GM21825 (cell line): Measurements from ENCODE around the gene MAPK1.
"Not testable (repeated sequence)": the region's sequence is repeated elsewhere in the genome, so short reads cannot be mapped to it uniquely, and the experiment has no call there.

Experiments used
- ATAC-seq: cut with Tn5 transposase; IDR thresholded peaks from one replicate; pipeline ENCODE4 v1.9.1; 2021; ENCODE audit warnings: mild to moderate bottlenecking, moderate library complexity; ENCODE audit not compliant: unreplicated experiment

Gene MAPK1

DNA sequence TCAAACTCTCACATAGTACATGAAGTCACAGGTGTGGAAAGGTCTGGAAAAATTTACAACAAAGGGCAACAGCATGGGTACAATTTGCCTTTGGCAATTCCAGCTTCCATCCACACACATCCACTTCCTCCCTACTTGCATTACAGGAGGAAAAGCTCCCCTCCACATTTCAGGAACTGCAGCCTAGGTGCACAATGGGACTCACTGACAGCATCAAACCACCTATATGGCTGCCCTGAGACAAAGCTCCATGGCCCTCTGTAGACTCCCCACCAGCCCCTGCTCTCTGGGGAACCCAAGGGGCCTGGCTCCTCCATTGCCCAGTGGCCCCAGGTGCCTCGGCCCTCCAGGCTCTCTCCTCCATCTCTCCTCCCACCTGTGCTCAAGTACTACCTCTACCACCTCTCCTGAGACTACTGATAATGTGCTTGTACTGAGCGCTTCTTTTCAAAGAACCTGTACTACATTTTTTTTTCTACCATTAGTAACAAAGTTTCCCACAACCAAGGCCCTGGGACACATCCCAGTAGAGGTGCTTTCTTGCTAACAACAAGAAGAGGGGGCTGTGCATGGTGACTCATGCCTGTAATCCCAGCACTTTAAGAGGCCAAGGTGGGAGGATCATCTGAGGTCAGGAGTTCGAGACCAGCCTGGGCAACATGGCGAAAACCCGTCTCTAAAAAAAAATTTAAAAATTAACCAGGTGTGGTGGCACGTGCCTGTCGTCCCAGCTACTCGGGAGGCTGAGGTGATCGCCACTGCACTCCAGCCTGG lies 136.7 kb downstream of the MAPK1 start:
- no peak for ATAC-seq

DNA sequence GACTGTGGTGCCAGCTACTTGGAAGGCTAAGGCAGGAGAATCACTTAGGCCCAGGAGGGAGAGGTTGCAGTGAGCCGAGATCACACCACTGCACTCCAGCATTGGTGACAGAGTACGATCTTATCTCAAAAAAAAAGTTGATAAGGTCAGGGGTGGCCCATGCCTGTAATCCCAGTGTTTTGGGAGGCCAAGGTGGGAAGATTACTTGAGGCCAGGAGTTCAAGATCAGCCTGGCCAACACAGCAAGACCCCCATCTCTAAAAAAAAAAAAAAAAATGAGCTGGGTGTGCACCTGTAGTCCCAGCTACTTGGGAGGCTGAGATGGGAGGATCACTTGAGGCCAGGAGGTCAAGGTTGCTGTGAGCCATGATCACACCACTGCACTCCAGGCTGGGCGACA lies 138.3 kb downstream of the MAPK1 start:
- ATAC-seq: not testable (repeated sequence)

DNA sequence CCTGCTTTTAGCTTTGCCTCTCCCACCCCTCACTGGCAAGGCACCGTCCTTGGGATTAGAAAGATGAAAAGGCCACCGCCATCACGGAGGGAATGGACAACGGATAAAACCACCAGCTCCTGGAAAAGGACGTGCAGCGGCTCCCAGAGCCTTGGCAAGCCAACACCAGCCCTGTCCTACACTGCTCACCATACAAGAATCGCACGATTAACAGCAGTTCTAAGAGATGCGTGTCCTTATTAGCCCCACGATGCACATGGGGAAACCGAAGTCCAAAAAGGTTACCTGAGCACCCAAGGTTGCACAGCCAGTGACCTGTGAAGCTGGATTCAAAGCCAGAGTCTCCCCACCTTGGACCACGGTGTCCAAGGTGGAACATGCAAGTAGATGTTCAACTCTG lies 139.2 kb downstream of the MAPK1 start:
- ATAC-seq: no peak

DNA sequence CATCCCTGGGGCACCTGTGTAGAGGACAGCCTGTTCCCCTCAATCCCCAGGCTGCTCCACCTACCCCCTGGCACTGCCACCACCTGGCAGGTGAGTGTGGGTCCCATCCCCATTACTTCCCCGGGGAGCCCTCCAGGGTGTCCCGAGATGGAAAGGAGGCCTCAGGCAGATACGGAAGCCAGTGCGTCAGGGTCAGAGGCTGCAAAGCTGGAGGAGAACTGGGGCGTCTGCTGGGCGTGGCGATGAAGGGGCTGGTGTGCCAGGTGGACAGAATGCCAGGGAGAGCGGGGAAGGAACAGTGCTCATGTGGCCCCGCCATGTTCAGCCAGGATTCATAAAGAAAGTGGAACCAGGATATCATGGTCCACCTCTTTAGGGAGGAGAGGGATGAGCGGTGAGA lies 139.7 kb downstream of the MAPK1 start:
- ATAC-seq: no peak

DNA sequence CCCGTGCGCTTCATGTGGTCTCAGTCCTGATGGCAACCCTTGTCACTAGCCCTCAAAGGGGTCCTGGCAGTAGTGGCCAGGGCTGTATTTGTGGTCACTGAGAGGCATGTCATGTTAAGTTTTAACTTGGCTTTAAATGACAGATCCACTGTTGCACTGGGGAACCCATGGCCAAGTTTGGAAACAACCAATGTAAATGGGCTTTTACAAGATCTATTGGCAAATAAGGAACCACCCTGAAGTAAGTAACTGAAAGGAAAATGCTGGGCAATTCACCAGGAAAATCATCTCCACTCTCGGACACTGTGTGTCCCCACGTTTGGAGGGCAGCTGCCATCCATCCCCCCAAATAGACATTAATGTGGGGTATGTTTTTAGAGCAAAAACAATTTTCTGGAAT lies 140.3 kb downstream of the MAPK1 start:
- no peak for ATAC-seq

DNA sequence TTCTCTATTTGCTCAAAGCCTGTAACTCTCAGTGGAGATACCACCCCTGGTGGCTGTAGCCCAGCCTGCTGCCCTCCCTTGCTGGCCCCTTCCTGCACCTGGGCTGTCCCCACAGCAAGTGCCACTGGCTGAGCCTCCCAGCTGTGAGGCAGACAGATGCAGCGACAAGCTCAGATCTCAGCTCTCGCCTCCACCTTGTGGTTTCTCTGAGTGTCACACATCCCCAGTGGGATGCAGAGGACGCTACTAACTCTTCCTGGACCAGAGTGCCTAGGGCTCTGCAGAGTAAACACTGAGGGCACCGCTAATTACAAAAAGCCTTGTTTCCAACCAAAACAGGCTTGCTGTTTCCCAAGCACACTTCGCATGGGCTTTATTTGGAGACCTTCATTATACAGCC lies 140.8 kb downstream of the MAPK1 start:
- no peak for ATAC-seq

DNA sequence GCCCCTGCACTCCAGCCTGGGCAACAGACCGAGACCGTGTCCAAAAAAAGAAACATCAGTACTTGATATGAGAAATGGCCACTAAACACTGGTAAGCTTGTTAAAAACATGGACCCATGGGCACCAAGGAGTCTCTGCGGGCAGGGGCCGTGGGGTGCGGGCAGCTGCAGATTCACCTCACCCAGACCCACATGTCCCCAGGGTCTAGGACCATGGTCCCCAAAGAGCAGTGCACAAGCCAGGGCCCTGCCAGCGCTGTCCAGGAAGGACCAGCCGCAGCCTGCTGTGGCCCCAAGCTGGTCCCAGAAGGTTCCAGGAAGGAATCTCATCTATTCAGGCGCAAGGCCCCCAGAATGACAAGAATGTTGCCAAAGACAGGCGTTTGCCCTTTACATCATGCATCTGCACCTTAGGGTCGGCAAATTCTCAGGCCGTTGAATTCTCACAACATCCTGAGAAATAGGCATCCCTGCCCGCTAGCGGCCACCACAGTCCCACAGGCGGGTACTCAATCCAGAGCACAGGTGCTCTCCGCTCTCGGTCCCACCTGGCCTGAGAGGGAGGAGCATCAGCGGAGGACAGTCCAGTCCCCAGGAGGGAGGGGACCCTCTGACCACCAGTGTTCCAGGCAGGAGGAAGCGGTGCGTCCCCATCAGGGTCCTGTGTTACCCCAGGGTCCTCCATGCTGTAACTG lies 141.3 kb downstream of the MAPK1 start:
- ATAC-seq: no peak

DNA sequence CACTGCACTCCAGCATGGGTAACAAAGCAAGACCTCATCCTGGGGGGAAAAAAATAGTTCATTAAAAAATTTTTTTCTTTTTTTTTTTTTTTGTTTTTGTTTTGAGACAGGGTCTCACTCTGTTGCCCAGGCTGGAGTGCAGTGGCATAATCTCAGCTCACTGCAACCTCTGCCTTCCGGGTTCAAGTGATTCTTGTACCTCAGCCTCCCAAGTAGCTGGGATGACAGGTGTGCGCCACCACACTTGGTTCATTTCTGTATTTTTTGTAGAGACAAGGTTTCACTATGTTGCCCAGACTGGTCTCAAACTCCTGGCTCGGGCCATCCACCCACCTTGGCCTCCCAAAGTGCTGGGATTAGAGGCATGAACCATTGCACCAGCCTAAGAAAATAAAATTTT lies 142.9 kb downstream of the MAPK1 start:
- not testable (repeated sequence) for ATAC-seq

DNA sequence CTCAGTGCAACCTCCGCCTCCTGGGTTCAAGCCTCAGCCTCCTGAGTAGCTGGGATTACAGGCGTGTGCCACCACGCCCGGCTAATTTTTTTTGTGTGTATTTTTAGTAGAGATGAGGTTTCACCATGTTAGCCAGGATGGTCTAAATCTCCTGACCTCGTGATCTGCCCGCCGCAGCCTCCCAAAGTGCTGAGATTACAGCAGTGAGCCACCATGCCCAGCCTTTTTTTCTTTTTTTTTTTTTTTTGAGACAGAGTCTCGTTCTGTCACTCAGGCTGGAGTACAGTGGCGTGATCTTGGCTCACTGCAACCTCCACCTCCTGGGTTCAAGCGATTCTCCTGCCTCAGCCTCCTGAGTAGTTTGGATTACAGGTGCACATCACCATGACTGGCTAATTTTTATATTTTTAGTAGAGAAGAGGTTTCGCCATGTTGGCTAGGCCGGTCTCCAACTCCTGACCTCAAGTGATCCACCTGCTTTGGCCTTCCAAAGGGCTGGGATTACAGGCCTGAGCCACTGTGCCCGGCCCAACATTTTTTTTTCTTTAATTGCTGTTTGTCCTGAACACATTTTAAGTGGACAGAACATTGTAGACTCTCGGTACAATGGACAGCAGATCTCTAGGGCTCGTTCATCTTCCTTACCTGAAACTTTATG lies 146.1 kb downstream of the MAPK1 start:
- not testable (repeated sequence) for ATAC-seq

DNA sequence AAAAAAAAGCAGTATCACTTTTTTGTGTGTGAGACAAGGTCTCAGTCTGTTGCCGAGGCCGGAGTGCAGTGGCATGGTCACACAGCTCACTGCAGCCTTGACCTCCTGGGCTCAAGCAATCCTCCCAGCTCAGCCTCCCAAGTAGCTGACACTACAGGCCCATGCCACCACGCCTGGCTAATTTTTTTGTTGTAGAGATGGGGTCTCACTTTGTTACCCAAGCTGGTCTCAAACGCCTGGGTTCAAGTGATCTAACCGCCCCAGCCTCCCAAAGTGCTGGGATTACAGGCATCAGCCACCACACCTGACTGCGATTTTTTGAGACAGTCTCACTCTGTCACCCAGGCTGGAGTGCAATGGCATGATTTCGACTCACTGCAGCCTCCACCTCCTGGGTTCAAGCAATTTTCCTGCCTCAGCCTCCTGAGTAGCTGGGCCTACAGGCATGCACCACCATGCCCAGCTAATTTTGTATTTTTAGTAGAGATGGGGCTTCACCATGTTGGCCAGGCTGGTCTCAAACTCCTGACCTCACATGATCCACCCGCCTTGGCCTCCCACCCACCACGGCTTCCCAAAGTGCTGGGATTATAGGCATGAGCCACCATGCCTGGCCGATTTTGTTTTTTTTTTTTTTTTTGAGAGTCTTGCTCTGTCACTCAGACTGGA lies 147.1 kb downstream of the MAPK1 start:
- ATAC-seq: not testable (repeated sequence)

DNA sequence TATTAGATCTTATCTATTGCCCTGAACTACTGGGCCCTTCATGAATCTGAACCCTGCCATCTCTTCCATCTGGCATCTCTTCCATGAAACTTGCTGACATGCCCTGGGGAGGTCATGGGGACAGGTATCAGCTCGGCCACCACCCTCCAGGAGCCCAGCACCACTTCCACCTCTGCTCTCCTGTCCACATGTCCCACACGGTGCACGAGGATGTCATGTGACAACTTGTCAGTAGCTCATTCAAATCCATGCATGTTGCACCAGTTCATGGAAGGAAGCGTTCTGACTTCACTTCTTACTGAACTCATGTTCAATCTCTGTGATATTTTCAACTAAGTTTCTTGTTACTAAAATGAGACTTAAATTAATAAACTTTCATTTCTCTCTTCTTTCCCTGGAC lies 148.4 kb downstream of the MAPK1 start:
- no peak for ATAC-seq

DNA sequence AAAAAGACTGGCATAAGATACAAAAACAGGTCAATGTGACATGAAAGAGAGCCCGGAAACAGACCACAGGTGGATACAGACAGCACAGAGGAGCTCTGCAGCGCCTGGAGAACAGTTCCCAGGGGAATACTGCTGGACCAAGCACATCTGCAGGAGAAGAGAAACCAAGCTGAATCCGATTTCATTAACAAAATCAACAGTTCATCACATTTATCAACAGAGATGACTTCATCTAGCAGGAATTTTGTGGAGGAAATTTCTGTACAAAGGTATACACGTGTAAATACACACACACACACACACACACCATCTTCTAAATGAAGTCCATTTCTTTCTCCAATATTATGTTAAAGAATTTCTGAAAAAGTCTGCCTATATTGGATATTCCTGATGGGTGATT lies 148.9 kb downstream of the MAPK1 start:
- no peak for ATAC-seq

DNA sequence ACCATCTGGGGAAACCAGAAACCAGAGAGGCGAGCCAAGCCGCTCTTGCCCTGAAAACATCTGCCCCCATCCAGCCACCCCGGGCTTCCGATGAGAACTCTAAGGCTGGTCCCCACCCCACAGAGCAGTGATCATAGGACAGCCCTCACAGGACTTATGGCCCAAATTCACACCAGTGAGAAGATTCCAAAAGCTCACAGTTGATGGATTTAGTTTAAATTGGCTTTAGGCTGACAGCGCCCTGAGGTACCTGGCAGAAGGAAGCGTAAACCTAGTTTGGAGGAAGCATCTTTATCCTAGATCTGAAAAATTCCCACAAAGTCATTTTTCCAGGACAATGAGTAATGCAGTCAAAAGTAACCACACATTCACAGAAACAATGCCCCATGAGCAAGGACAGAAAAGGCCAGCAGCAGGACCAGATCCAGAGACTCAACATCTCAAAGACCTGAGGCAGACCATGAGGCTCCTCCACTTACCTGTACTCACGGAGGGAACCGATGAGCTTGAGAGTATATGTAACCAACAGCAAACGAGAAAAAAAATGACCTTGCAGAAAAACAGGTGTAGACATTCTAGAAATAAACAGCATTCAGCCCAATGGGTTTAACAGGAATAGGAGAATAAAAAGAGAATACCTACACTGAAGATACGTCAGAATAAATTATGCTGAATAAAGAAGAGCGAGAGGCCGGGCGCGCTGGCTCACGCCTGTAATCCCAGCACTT lies 150.9 kb downstream of the MAPK1 start:
- ATAC-seq: not testable (repeated sequence)

DNA sequence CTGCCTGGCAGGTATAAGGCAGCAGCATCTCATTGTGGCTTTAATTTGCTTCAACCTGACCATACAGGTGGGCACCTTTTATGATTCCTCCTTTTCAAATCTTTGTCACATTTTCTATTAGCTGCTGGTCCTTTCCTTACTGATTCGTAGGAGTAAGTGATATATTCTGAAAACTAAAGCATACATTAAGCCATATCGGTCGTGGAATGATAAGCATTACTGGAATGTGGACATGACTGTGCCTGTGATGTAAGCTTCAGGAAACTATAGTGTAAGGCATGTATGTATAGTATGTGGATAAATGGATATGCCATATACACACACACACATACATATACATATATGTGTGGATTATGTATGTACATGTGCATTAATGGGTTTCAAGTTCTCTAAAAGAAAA lies 152.7 kb downstream of the MAPK1 start:
- ATAC-seq: no peak

DNA sequence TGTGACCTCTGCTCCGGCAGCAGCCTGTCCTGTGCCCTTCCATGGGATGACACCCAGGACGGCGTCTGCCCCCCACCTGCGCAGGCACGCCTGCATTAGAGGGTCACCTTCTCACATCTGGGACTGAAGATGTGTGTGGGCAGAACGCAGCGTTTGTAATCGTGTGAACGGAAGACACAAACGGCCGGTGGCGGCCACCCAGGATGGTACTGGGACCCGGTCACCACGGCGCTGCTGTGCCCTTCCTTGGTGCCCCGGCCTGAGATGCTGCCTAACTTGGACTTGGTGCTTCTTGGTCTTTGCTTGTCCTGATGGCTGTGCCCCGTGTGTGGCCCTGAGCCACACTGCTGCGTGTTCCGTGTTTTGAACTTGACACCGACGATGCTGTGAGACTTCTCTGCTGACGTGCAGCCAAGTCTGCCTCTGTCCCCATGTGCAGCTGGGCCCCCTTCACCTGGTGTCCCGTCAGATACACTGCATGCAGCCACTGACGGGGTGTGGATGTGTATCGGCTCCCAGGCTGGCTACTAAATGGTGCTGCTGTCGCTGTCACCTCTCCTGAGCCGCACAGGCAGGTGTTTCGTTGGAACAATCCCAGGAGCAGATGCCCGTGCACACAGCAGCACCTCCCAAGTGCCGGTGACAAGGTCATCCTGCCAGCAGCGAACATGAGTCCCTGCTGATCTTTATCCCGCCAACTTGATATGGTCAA lies 153.2 kb downstream of the MAPK1 start:
- no peak for ATAC-seq

DNA sequence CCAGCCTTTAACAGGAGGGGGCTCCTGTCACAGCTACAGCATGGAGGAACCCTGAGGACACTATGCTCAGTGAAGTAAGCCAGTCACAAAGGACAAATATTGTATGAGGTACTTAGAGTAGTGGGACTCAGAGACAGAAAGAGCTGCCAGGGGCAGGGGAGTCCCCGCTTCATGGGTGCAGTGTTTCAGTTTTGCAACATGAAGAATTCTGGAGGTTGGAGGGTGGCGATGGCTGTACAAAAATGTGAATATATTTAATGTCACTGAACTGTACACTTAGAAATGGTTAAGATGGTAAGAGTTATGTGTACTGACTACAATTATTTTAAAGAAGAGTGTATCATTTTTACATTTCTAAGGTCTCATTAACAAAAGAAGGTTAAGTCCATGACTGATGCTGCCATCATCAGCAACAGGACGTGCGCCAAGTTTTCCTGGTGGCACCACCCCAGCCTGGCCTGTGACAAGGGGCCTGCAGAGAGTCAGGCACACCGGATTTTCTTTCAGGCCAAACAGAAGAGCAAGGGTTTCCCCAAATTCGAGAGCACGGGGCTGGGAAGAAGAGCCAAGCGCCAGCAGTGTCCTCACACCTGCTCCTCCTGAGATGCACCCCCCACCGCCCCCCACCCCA lies 153.9 kb downstream of the MAPK1 start:
- no peak for ATAC-seq

DNA sequence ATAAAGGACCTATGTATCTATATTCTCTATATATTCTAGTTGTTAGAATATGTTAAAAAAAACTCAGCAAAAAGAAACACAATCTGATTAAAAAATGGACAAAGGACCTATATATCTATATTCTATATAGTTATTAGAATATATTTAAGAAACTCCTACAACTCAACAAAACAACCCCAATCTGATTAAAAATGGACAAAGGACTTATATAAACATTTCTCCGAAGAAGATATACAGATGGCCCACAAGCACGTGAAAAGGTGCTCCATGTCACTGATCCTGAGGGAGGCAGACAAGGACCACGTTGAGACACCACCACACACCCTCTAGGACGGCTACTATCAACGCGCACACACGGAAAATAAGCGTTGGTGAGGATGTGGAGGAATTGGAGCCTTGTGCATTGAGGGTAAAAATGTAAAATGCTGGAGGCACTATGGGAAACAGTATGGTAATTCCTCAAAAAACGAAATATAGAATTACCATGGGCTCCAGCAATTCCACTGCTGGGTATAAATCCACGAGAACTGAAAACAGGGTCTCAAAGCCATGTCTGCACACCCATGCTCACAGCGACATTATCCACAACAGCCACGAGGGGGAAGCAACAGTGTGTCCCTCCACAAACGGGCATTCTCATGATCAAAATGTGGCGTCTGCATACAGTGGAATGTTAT lies 154.6 kb downstream of the MAPK1 start:
- no peak for ATAC-seq

DNA sequence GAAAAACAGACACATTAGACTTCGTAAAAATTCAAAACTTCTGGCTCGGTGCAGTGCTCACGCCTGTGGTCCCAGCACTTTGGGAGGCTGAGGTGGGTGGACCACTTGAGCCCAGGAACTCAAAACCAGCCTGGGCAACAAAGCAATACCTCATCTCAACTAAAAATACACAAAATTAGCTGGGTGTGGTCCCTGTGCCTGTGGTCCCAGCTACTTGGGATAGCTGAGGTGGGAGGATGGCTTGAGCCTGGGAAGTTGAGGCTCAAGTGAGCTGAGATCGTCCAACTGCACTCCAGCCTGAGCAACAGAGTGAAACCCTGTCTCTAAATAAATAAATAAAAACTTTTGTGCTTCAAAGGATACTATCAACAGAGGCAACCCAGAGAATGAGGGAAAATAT lies 155.6 kb downstream of the MAPK1 start:
- ATAC-seq: no peak

DNA sequence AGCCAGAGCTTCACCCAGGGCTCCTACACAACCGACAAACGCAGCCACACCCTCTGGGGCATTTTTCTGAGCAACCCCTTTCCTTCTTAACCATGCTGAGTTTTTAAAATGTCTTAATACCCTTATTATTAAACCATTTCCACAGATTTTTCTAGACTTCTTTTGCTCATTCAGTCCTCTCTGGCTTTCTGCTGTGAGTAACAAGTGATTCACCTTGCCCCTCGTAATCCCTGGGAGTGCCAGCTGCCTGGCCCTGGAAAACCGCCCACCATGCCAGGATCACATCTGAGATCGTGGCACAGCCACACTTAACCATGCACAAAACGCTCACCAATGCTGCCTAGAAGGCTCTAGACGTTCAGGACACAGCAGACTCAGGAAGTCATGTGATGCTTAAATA lies 157.3 kb downstream of the MAPK1 start:
- no peak for ATAC-seq
